ENCODE results near the gene GKN1.

DNA sequence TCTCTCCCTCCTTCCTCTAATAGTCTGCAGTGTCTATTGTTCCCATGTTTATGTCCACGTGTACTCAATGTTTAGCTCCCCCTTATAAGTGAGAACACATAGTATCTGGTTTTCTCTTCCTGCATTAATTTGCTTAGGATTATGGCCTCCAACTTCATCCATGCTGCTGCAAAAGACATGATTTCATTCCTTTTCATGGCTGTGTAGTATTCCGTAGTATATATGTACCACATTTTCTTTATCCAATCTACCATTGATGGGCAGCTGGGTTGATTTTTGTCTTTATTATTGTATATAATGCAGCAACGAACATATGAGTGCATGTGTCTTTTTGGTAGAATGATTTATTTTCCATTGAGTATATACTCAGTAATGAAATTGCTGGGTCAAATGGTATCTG, 35.5 kb upstream of the GKN1 start:
- TF ChIP-seq, protein P1, sequence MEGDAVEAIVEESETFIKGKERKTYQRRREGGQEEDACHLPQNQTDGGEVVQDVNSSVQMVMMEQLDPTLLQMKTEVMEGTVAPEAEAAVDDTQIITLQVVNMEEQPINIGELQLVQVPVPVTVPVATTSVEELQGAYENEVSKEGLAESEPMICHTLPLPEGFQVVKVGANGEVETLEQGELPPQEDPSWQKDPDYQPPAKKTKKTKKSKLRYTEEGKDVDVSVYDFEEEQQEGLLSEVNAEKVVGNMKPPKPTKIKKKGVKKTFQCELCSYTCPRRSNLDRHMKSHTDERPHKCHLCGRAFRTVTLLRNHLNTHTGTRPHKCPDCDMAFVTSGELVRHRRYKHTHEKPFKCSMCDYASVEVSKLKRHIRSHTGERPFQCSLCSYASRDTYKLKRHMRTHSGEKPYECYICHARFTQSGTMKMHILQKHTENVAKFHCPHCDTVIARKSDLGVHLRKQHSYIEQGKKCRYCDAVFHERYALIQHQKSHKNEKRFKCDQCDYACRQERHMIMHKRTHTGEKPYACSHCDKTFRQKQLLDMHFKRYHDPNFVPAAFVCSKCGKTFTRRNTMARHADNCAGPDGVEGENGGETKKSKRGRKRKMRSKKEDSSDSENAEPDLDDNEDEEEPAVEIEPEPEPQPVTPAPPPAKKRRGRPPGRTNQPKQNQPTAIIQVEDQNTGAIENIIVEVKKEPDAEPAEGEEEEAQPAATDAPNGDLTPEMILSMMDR (IDR thresholded peaks at IDR 0.05; ENCODE audit: extremely low read depth in 1 of 2, insufficient read depth in 1 of 2, low read depth in 1 of 2, low read length in 2 of 2), result no peak
- TF ChIP-seq POLR2A (IDR thresholded peaks at IDR 0.05; ENCODE audit: low read depth, low read length), result no peak
- TF ChIP-seq POLR2AphosphoS5 (IDR thresholded peaks at IDR 0.05; ENCODE audit: insufficient read depth, low read depth, low read length), result no peak
- TF ChIP-seq FOS (IDR thresholded peaks at IDR 0.05; ENCODE audit: borderline replicate concordance, insufficient read depth, low read length), result no peak
- TF ChIP-seq EZH2 (IDR thresholded peaks at IDR 0.05; ENCODE audit: borderline replicate concordance, low read depth, low read length, severe bottlenecking), result no peak
- TF ChIP-seq, protein P2, sequence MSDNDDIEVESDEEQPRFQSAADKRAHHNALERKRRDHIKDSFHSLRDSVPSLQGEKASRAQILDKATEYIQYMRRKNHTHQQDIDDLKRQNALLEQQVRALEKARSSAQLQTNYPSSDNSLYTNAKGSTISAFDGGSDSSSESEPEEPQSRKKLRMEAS (IDR thresholded peaks at IDR 0.05; ENCODE audit: insufficient read depth, insufficient read length), result no peak
- TF ChIP-seq JUN (IDR thresholded peaks at IDR 0.05; ENCODE audit: borderline replicate concordance, insufficient read depth, insufficient read length, low read depth), result no peak
- TF ChIP-seq MYC (IDR thresholded peaks at IDR 0.05; ENCODE audit: low read depth, low read length), result no peak

Data from endothelial cell of umbilical vein (primary cell).